GM11168 (cell line): Measurements from ENCODE around the gene DNAH7.
"Not testable (repeated sequence)": the region's sequence is repeated elsewhere in the genome, so short reads cannot be mapped to it uniquely, and the experiment has no call there.

Source experiments
- in situ Hi-C: fragments of 300-500 bp; cut with MboI; formaldehyde crosslinking; loops from one replicate; pipeline ENCODE4 v1.12.0; 2022; ENCODE audit warnings: low sequenced_read_pairs; ENCODE audit not compliant: unreplicated experiment

DNAH7 gene

GRCh38 chr2:195692531-195692930, 376.1 kb downstream of the DNAH7 start:
- in situ Hi-C loops, result not testable (repeated sequence)
